SIG-M5 treated with dmso at 0.1 percent for 504 hours (cell line): Measurements from ENCODE around the gene ADAMTSL1.

Experiments
- DNase-seq: peaks from one replicate; lab custom pipeline; 2025; ENCODE audit not compliant: unreplicated experiment; lab: John Stamatoyannopoulos, UW

The ADAMTSL1 gene

GRCh38 chr9:18891946-18892670, 418.2 kb downstream of the ADAMTSL1 start:
- no peak for DNase-seq

GRCh38 chr9:18893046-18893445, 419.1 kb downstream of the ADAMTSL1 start:
- DNase-seq: no peak

- DNase-seq: no peak
These were observed 419.5 kb downstream of the ADAMTSL1 start for GRCh38 chr9:18893491-18893890.

GRCh38 chr9:18896004-18896403, 422.1 kb downstream of the ADAMTSL1 start:
- DNase-seq: no peak

GRCh38 chr9:18896531-18897179, 422.7 kb downstream of the ADAMTSL1 start:
- peak; percentile 4 for DNase-seq

- no peak for DNase-seq
These were observed 429.5 kb downstream of the ADAMTSL1 start for GRCh38 chr9:18903450-18903849.

- DNase-seq: no peak
These were observed 431.3 kb downstream of the ADAMTSL1 start for GRCh38 chr9:18905028-18905882.

- DNase-seq: no peak
These were observed 432.1 kb downstream of the ADAMTSL1 start for GRCh38 chr9:18905883-18906629.

- no peak for DNase-seq
These were observed 432.9 kb downstream of the ADAMTSL1 start for GRCh38 chr9:18906656-18907395.

- no peak for DNase-seq
These were observed 434.1 kb downstream of the ADAMTSL1 start for GRCh38 chr9:18907927-18908625.

- no peak for DNase-seq
These were observed 435.4 kb downstream of the ADAMTSL1 start for GRCh38 chr9:18909140-18910018.

GRCh38 chr9:18910435-18910834, 436.5 kb downstream of the ADAMTSL1 start:
- no peak for DNase-seq

GRCh38 chr9:18910916-18911315, 437.0 kb downstream of the ADAMTSL1 start:
- DNase-seq: no peak

GRCh38 chr9:18911714-18912342, 437.9 kb downstream of the ADAMTSL1 start:
- DNase-seq: no peak

- no peak for DNase-seq
These were observed 446.5 kb downstream of the ADAMTSL1 start for GRCh38 chr9:18920141-18921084.

GRCh38 chr9:18921366-18922075, 447.6 kb downstream of the ADAMTSL1 start:
- DNase-seq: no peak
